Gastrocnemius medialis (tissue), 4 donors: Measurements from ENCODE around the gene VPS26A. TPM values are rescaled to one million over a fixed set of nuclear protein-coding genes. Genes with fewer than 3 reads are reported as not detected.
A peak's percentile ranks its signal among the peaks of the same experiment; 100 is the strongest.

Experiments used
- ATAC-seq, 2 donors: fragments of 150-250 bp; one replicate each; pipeline ENCODE4 v1.9.1; 2016
- DNase-seq, 2 donors: peaks; one replicate each; pipeline ENCODE4 v3.0.0-alpha.2; 2019
- H3K27ac ChIP-seq, 4 donors: fragments of 200-600 bp; sonication (generic); 1 replicate in 1 of 4; 2 replicates in 3 of 4; pipeline ENCODE4 v1.5.1; 2016 to 2018; ENCODE audit warnings: mild to moderate bottlenecking in 2 of 4, moderate library complexity in 1 of 4
- H3K27me3 ChIP-seq, 3 donors: fragments of 200-600 bp; sonication (generic) in 2 of 3; 1 replicate in 1 of 3; 2 replicates in 2 of 3; pipeline versions ENCODE4 v1.5.1 to v1.6.0; 2016 to 2019; ENCODE audit warnings: mild to moderate bottlenecking in 1 of 3, moderate library complexity in 1 of 3
- H3K36me3 ChIP-seq, 2 donors: fragments of 200-600 bp; sonication (generic) in 1 of 2; one replicate each; pipeline ENCODE4 v1.5.1; 2017 to 2018
- H3K4me1 ChIP-seq, 2 donors: fragments of 200-600 bp; sonication (generic) in 1 of 2; one replicate each; pipeline ENCODE4 v1.5.1; 2016 to 2017; ENCODE audit warnings: mild to moderate bottlenecking in 2 of 2
- H3K4me3 ChIP-seq, 4 donors: fragments of 200-600 bp; sonication (generic) in 3 of 4; 1 replicate in 1 of 4; 2 replicates in 3 of 4; pipeline ENCODE4 v1.5.1; 2016 to 2019; ENCODE audit warnings: mild to moderate bottlenecking in 2 of 4
- H3K9me3 ChIP-seq, 3 donors: fragments of 200-600 bp; sonication (generic) in 2 of 3; 1 replicate in 1 of 3; 2 replicates in 2 of 3; pipeline ENCODE4 v1.5.1; 2016 to 2019
- POLR2A ChIP-seq, 2 donors: fragments of 450-650 bp; IDR thresholded peaks; one replicate each; pipeline ENCODE4 v1.6.1; 2017; ENCODE audit warnings: antibody characterized with exemption in 2 of 2, mild to moderate bottlenecking in 2 of 2, moderate library complexity in 2 of 2
- in situ Hi-C, 4 donors: fragments of 200-750 bp; cut with MboI; loops; one replicate each; pipeline versions ENCODE4 v1.15.0 to v1.8.0; 2017; ENCODE audit warnings: low sequenced_read_pairs in 4 of 4
- intact Hi-C: fragments of 100-400 bp; cut with DNase I; formaldehyde crosslinking; loops from one replicate; pipeline ENCODE4 v1.15.1; 2023; ENCODE audit warnings: low total_unique reads
- total RNA-seq, 4 donors: library from RNA; depleted of rRNA; stranded (reverse); fragments of >200 nt; gene quantifications; one replicate each; pipeline versions ENCODE4 v1.1.0 to v1.2.3, GENCODE V29; 2016
- TF ChIP-seq, protein P1 (sequence below), 5 experiments: fragments of 450-650 bp in 3 of 5; fragments of 200-600 bp in 2 of 5; sonication (generic) in 2 of 5; IDR thresholded peaks in 4 of 5; conservative IDR thresholded peaks in 1 of 5; 1 replicate in 4 of 5; 2 replicates in 1 of 5; pipeline ENCODE4 v1.5.1; 2016 to 2019; ENCODE audit warnings: antibody characterized with exemption in 5 of 5, mild to moderate bottlenecking in 3 of 5, moderate library complexity in 3 of 5

The VPS26A gene
- total RNA-seq, 4 donors from 2014 or later, result 21.0 to 31.1 (median 25.4) TPM

- TF ChIP-seq POLR2A (IDR thresholded peaks at IDR 0.05), result peak; percentile 33 to 53
- TF ChIP-seq, protein P1, sequence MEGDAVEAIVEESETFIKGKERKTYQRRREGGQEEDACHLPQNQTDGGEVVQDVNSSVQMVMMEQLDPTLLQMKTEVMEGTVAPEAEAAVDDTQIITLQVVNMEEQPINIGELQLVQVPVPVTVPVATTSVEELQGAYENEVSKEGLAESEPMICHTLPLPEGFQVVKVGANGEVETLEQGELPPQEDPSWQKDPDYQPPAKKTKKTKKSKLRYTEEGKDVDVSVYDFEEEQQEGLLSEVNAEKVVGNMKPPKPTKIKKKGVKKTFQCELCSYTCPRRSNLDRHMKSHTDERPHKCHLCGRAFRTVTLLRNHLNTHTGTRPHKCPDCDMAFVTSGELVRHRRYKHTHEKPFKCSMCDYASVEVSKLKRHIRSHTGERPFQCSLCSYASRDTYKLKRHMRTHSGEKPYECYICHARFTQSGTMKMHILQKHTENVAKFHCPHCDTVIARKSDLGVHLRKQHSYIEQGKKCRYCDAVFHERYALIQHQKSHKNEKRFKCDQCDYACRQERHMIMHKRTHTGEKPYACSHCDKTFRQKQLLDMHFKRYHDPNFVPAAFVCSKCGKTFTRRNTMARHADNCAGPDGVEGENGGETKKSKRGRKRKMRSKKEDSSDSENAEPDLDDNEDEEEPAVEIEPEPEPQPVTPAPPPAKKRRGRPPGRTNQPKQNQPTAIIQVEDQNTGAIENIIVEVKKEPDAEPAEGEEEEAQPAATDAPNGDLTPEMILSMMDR (IDR thresholded peaks at IDR 0.05 in 4 of 5, conservative IDR thresholded peaks at IDR 0.05 in 1 of 5), result no peak
- H3K4me1 ChIP-seq, result peaks cover 7 to 16% of the 10 kb centered on the region in 2 donors
- no peaks in the 10 kb centered on the region for H3K36me3 ChIP-seq
- ATAC-seq (no peak), DNase-seq (no peak)
- no peaks in the 10 kb centered on the region for H3K27me3 ChIP-seq
- no peaks in the 10 kb centered on the region for H3K9me3 ChIP-seq
- intact Hi-C loops (no loop called here), in situ Hi-C loops (no loop called here)
- H3K4me3 ChIP-seq, result peak overlapping the region; percentile 39 to 58 (median 47)
- peak overlapping the region; percentile 79 to 85 (median 83) for H3K27ac ChIP-seq
These were observed 35.0 kb upstream of the VPS26A start for GRCh38 chr10:69088801-69089501.

DNA sequence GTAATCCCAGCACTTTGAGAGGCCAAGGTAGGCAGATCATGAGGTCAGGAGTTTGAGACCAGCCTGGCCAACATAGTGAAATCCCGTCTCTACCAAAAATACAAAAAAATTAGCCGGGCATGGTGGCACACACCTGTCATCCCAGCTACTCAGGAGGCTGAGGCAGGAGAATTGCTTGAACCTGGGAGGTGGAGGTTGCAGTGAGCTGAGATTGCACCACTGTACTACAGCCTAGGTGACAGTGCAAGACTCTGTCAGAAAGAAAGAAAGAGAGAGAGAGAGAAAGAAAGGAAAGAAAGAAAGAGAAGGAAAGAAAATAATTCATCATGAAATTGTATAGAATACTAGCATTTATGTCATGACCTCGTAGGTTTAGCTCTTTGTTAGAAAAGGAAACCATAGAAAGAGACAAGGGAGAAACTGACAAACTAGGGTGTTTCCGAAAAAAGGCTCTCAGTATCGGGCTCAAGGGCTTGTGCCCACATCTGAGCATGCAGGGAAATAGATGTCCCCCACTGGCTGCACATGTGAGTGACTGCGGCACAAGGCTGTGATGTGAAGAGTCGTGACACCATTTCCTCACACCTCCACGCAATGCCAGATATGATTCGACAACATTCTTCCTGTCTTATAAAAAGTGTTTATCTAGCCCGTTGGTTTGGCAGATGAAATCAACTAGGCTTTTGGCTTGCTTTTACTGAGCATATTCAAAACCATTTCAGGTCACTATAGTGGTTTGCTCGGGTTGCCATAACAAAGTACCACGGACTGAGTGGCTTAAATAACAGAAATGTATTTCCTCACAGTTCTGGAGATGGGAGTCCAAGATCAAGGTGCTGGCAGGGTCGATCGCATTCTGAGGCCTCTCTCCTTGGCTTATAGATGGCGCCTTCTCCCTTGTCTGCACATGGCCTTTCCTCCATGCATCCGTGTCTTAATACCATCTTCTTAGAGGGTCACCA lies 34.1 kb upstream of the VPS26A start:
- Histone ChIP-seq H3K27ac (peak overlapping the region; percentile 79 to 85 (median 83)), H3K4me3 (peak overlapping the region; percentile 31 to 58 (median 46))
- in situ Hi-C loops, result loop anchor here in 3 of 4 donors (5.0 to 10.0 kb wide), 3 partner anchors 85 to 98 kb away; no protein-coding TSS in a partner anchor

DNA sequence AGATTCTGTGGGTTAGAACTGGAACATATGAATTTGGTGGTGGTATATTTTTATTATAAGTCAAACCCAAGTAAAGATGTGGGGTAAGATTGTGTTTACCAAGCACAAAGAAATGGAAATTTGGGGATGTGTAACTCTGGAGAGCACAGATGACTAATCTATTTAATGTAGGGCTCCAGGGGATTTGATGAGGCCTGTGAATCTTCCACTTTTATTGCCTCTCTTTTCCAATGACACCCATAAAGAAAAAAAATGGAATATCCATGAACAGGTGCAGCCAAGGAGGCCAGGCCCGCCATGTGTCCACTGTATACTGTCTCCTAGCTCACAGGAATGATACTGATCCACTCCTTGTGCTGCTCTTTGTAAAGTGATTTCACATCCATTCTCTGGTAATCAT lies 33.3 kb upstream of the VPS26A start:
- in situ Hi-C loops, result loop anchor here in 3 of 4 donors (5.0 to 10.0 kb wide), 3 partner anchors 86 to 98 kb away; no protein-coding TSS in a partner anchor
- H3K4me3 ChIP-seq, result peak overlapping the region in 3 of 4 donors; percentile 39 to 58 (median 52)

More for the DNA sequence above, 34.1 kb upstream of the VPS26A start:
- H3K4me1 ChIP-seq, result peaks cover 7 to 16% of the 10 kb centered on the region in 2 donors
- H3K36me3 ChIP-seq, result no peaks in the 10 kb centered on the region
- H3K9me3 ChIP-seq, result no peaks in the 10 kb centered on the region
- H3K27me3 ChIP-seq, result no peaks in the 10 kb centered on the region
- DNase-seq (peak in 1 of 2 donors; percentile 18), ATAC-seq (no peak)
- no peak for TF ChIP-seq POLR2A (IDR thresholded peaks at IDR 0.05)
- TF ChIP-seq, protein P1 (IDR thresholded peaks at IDR 0.05 in 4 of 5, conservative IDR thresholded peaks at IDR 0.05 in 1 of 5), result no peak
- intact Hi-C loops, result loop anchor here (2.0 kb wide), 1 partner anchor 33 kb away; no protein-coding TSS in a partner anchor

GRCh38 chr10:69091143-69091651 lies 32.8 kb upstream of the VPS26A start:
- TF ChIP-seq POLR2A (IDR thresholded peaks at IDR 0.05), result no peak
- TF ChIP-seq, protein P1 (IDR thresholded peaks at IDR 0.05 in 4 of 5, conservative IDR thresholded peaks at IDR 0.05 in 1 of 5), result no peak
- Histone ChIP-seq H3K4me3 (peak overlapping the region in 2 of 4 donors; percentile 17 to 58), H3K9me3 (no peaks in the 10 kb centered on the region), H3K27ac (peak overlapping the region; percentile 79 to 85 (median 83)), H3K27me3 (no peaks in the 10 kb centered on the region), H3K4me1 (peaks cover 0 to 5% of the 10 kb centered on the region in 2 donors), H3K36me3 (no peaks in the 10 kb centered on the region)
- DNase-seq, result no peak
- in situ Hi-C loops, result loop anchor here in 3 of 4 donors (5.0 to 10.0 kb wide), 3 partner anchors 86 to 99 kb away; no protein-coding TSS in a partner anchor
- no peak for ATAC-seq
- intact Hi-C loops, result loop anchor here (2.0 kb wide), 1 partner anchor 34 kb away; no protein-coding TSS in a partner anchor

More for the DNA sequence above, 33.3 kb upstream of the VPS26A start:
- no peaks in the 10 kb centered on the region for H3K9me3 ChIP-seq
- H3K27ac ChIP-seq, result peak overlapping the region; percentile 79 to 85 (median 83)
- peaks cover 4 to 8% of the 10 kb centered on the region in 2 donors for H3K4me1 ChIP-seq
- no peaks in the 10 kb centered on the region for H3K36me3 ChIP-seq
- intact Hi-C loops, result loop anchor here (2.0 kb wide), 1 partner anchor 34 kb away; no protein-coding TSS in a partner anchor
- ATAC-seq, result no peak
- DNase-seq, result no peak
- no peaks in the 10 kb centered on the region for H3K27me3 ChIP-seq
- no peak for TF ChIP-seq POLR2A (IDR thresholded peaks at IDR 0.05)
- TF ChIP-seq, protein P1 (IDR thresholded peaks at IDR 0.05 in 4 of 5, conservative IDR thresholded peaks at IDR 0.05 in 1 of 5), result no peak
